Measurements from ENCODE around the gene HIF1AN. TPM values are rescaled to one million over a fixed set of nuclear protein-coding genes. Genes with fewer than 3 reads are reported as not detected.
A peak's percentile ranks its signal among the peaks of the same experiment; 100 is the strongest.

Gene HIF1AN
- total RNA-seq (2021; ENCODE audit: unreplicated experiment) (83.1 TPM), Bru-seq, nascent RNA (percentile 90 among the genes with signal in this experiment), BruChase-seq, experiment 1, labeled RNA remaining after a 2-hour chase (percentile 98 among the genes with signal in this experiment), BruChase-seq, experiment 2, labeled RNA remaining after a 6-hour chase (percentile 98 among the genes with signal in this experiment)
- 40.8 TPM for polyA plus RNA-seq (2012; ENCODE audit: insufficient read length)
- long read RNA-seq, full-length matches to known transcripts: 246 of 334 reads
- long read RNA-seq, partial matches to known transcripts: 59 of 334 reads
- long read RNA-seq, other reads (novel, unspliced or antisense): 29 of 334 reads

DNA sequence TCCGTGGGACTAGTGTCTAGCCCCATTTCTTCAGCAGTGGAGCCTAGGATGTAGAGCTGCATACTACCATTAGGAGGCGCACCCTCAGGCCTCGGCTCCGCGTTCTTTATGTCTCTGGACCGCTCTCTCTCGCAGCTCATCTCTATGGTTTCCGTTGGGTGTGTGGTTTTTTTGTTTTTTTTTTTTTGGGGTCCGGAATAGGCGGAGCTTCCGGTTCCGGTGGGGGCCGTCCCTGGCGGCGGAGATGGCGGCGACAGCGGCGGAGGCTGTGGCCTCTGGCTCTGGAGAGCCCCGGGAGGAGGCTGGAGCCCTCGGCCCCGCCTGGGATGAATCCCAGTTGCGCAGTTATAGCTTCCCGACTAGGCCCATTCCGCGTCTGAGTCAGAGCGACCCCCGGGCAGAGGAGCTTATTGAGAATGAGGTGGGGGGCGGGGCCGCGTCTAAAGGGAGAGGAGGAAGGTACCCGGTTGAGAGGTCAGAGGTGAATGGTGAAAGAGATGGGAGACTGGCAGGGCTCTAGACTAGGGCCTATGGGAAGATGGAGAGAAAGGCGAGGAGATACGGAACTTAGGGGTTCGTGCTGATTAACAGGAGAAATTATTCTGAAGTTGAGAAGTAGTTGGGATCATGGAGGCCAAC lies at the start of gene HIF1AN:
Gene HIF1AN (plus strand): TSS at position 229 of the 639 bp plus-strand sequence. CDS start 16 bp downstream, at position 245.
- H3K36me3 ChIP-seq (ENCODE audit: control insufficient read depth, insufficient read depth, low read length): peaks cover 25% of the 10 kb centered on the region
- TF ChIP-seq REST (IDR thresholded peaks at IDR 0.05; ENCODE audit: insufficient read depth in 1 of 2, low read depth in 2 of 2, low read length in 1 of 2) (no peak), POLR2AphosphoS5 (IDR thresholded peaks at IDR 0.05; ENCODE audit: low read depth, low read length) (peak; percentile 94), CTCF (IDR thresholded peaks at IDR 0.05) (peak; percentile 99)
- peak within 1 kb of the TSS; percentile 76 to 83 for H3K4me3 ChIP-seq (ENCODE audit: low read depth in 2 of 2, low read length in 2 of 2)
- ATAC-seq (peak; percentile 98), DNase-seq (ENCODE audit: low read depth, low spot score) (peak; percentile 84)
- H3K4me1 ChIP-seq (ENCODE audit: control insufficient read depth, insufficient read depth, low read length): peaks cover 25% of the 10 kb centered on the region
- in situ Hi-C loops (cut with HindIII; ENCODE audit: low pct_unique_long_range_greater_than_20kb, low sequenced_read_pairs): no loop called here
- H3K27me3 ChIP-seq (ENCODE audit: control insufficient read depth, insufficient read depth, low read length): no peaks in the 10 kb centered on the region
- ChIA-PET POLR2A (interaction anchor here (0.6 to 0.9 kb wide), 4 partner anchors 18 to 354 kb away, joined by 3 to 5 read pairs (median 4); no protein-coding TSS in a partner anchor), CTCF (interaction anchor here (0.6 to 1.6 kb wide), 12 partner anchors 9 to 353 kb away, joined by 3 to 12 read pairs (median 4); no protein-coding TSS in a partner anchor)
- BruUV-seq (replicated peaks): no TSS peak
- intact Hi-C loops (cut with micrococcal nuclease; ENCODE audit: unreplicated experiment): no loop called here
- H3K27ac ChIP-seq (ENCODE audit: low read length): peak within 1 kb of the TSS; percentile 90
- no peaks in the 10 kb centered on the region for H3K9me3 ChIP-seq (ENCODE audit: control insufficient read depth, insufficient read depth, low read depth, low read length)

DNA sequence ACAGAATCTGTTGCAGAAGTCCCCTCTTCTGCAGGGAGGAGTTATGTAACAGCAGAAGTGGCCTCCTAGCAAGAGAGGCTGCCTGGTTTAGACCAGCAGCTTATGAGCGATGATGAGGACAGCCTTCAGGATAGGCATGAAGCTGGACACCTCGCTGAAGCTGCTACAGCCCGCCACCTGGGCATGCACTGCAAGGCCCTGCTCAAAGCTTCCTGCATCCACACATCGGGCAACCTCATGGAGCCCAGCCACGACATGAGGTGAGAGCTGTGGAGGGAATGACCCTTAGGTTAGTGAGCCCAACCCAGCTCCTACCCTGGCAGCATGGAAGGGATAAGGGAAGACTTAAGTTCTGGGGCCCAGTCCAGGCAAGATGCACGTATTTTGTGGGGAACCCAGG lies 48.2 kb upstream of the HIF1AN start:
- TF ChIP-seq TCF7L2 (IDR thresholded peaks at IDR 0.05; ENCODE audit: low read depth, low read length) (no peak), CTCF (IDR thresholded peaks at IDR 0.05) (no peak), SIN3A (IDR thresholded peaks at IDR 0.05; ENCODE audit: borderline replicate concordance, insufficient read depth, low read depth, low read length) (no peak), POLR2AphosphoS5 (IDR thresholded peaks at IDR 0.05; ENCODE audit: low read depth, low read length) (no peak), REST (IDR thresholded peaks at IDR 0.05; ENCODE audit: insufficient read depth in 1 of 2, low read depth in 2 of 2, low read length in 1 of 2) (no peak)
- no peak overlapping the region for H3K4me3 ChIP-seq (ENCODE audit: low read depth in 2 of 2, low read length in 2 of 2)
- CTCF ChIA-PET: interaction anchor here (0.8 kb wide), 1 partner anchor 31 kb away, joined by 4 read pairs; no protein-coding TSS in a partner anchor
- intact Hi-C loops (cut with micrococcal nuclease; ENCODE audit: unreplicated experiment) (no loop called here), in situ Hi-C loops (cut with HindIII; ENCODE audit: low pct_unique_long_range_greater_than_20kb, low sequenced_read_pairs) (no loop called here)
- peaks cover 6% of the 10 kb centered on the region; the same call in 1 of the 2 replicates for H3K27me3 ChIP-seq (ENCODE audit: control insufficient read depth, insufficient read depth, low read length)
- H3K27ac ChIP-seq (ENCODE audit: low read length): no peak overlapping the region
- BruUV-seq (replicated peaks): no TSS peak
- ATAC-seq: no peak
- no peaks in the 10 kb centered on the region; the same call in 1 of the 2 replicates for H3K36me3 ChIP-seq (ENCODE audit: control insufficient read depth, insufficient read depth, low read length)
- POLR2A ChIA-PET: no interaction called here
- DNase-seq (ENCODE audit: low read depth, low spot score): no peak
- H3K4me1 ChIP-seq (ENCODE audit: control insufficient read depth, insufficient read depth, low read length): no peaks in the 10 kb centered on the region
- no peaks in the 10 kb centered on the region for H3K9me3 ChIP-seq (ENCODE audit: control insufficient read depth, insufficient read depth, low read depth, low read length)

Data from Panc1 (cell line).